ENCODE data around the gene GBX1.

The GBX1 gene

DNA sequence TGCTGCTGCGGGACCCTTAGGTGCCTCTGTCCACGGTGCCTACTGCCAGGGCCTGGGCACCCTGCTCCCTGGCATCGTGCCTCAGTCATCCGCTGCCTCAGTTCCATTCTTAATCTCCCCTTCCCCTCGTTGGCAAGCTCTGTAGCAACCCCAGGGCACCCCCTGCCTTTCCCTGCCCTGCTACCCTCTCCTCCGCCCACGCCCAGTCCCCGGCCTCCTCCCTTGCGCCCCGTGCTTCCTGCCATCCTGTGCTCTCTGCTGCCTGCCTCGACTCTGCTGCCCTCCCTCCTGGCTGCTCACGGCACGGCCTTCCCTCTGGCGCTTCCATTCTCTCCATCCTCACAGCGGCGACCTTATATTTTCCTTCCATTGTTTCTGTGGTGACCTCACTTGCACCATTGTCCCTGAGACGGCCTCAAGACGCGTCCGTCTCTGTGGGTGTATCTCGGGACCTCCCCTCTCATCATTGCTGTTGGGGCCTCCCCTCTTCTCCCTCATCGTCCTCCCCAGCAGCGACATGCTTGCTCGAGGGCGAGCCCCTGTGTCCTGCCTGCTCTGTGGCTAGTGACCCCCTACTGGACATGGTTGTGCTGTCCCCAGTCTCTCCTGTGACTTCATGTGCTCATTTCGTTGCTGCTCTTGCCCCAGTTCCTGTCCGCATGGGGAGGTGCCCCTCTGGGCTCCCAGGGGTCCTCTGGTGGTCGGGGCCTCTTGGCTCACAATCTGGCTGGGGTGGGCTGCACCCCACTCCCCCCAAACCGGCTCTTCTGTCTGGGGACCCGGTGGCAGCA lies 45.9 kb downstream of the GBX1 start:
- no peaks in the 10 kb centered on the region for H3K27me3 Mint-ChIP-seq
- H3K36me3 Mint-ChIP-seq (ENCODE audit: insufficient read depth): peaks cover 21% of the 10 kb centered on the region
- DNase-seq: no peak
- no peak overlapping the region for H3K27ac Mint-ChIP-seq
- H3K4me1 Mint-ChIP-seq (ENCODE audit: low read depth in 2 of 2): peaks cover 13 to 23% of the 10 kb centered on the region in 2 donors
- H3K4me3 Mint-ChIP-seq: no peak overlapping the region
- ATAC-seq (replicated peaks): no peak
- H3K9me3 Mint-ChIP-seq: no peaks in the 10 kb centered on the region

DNA sequence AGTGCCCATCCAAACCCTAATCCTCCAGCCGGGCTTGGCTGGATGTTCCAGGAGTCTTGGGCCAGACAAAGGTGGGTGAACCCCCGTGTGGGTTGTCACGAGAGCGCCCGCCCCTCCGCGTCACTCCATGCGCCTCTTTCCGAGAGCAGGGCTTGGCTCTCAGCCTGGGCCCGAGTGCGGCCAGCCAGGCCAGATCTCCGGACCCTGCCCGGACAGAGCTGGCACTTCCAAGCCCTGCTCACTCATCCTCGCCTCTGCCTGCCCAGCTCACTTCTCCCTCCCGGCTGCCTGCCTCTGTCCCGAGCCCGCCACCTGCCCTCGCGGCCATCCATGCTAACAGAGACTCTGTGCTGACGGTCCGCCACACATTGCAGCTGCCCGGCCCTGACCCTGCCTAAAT lies 46.6 kb downstream of the GBX1 start:
- ATAC-seq (replicated peaks) (no peak), DNase-seq (no peak)
- H3K9me3 Mint-ChIP-seq: no peaks in the 10 kb centered on the region
- H3K27me3 Mint-ChIP-seq: no peaks in the 10 kb centered on the region
- peaks cover 21% of the 10 kb centered on the region for H3K36me3 Mint-ChIP-seq (ENCODE audit: insufficient read depth)
- no peak overlapping the region for H3K27ac Mint-ChIP-seq
- no peak overlapping the region for H3K4me3 Mint-ChIP-seq
- peaks cover 15 to 24% of the 10 kb centered on the region in 2 donors for H3K4me1 Mint-ChIP-seq (ENCODE audit: low read depth in 2 of 2)

DNA sequence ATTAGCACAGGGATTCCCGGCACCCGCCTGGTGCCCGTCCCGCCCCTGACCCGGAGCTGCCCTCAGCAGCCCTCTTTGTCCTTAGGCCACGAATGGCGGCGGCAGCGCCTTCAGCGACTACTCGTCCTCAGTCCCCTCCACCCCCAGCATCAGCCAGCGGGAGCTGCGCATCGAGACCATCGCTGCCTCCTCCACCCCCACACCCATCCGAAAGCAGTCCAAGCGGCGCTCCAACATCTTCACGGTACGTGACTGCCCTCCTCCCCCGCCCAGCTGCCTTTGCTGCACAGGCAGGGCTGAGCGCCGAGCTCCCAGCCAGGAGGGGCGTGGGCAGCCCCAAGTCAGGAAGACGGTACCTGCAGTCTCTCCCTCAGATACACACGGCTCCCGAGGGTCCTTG lies 47.6 kb downstream of the GBX1 start:
- Mint-ChIP-seq H3K27ac (peak overlapping the region in 1 of 2 donors; percentile 18), H3K27me3 (no peaks in the 10 kb centered on the region), H3K9me3 (no peaks in the 10 kb centered on the region), H3K4me1 (ENCODE audit: low read depth in 2 of 2) (peaks cover 18 to 27% of the 10 kb centered on the region in 2 donors), H3K36me3 (ENCODE audit: insufficient read depth) (peaks cover 22% of the 10 kb centered on the region), H3K4me3 (peak overlapping the region in 1 of 2 donors; percentile 19)
- ATAC-seq (replicated peaks): no peak
- DNase-seq: no peak

DNA sequence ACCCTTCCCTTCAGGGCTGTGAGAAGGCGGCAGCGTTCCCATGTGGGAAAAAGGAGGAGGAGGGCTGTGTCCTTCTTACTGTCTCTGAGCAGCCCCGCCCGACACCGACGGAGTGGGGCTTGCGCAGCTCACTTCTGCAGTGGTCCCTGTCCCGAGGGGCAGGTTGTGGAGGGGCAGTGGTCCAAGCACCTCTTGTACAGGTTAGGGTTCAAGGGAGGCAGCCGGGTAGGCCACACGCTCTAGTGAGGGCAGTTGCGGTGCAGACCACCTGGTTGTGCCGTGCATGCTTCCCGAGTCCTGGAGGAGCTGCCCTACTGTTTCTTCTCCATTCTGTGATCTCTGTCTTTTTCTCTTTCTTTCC lies 48.5 kb downstream of the GBX1 start:
- DNase-seq (no peak), ATAC-seq (replicated peaks) (no peak)
- Mint-ChIP-seq H3K27me3 (no peaks in the 10 kb centered on the region), H3K27ac (peak overlapping the region; percentile 18 to 26), H3K36me3 (ENCODE audit: insufficient read depth) (peaks cover 22% of the 10 kb centered on the region), H3K9me3 (no peaks in the 10 kb centered on the region), H3K4me3 (peak overlapping the region in 1 of 2 donors; percentile 53), H3K4me1 (ENCODE audit: low read depth in 2 of 2) (peaks cover 15 to 23% of the 10 kb centered on the region in 2 donors)

DNA sequence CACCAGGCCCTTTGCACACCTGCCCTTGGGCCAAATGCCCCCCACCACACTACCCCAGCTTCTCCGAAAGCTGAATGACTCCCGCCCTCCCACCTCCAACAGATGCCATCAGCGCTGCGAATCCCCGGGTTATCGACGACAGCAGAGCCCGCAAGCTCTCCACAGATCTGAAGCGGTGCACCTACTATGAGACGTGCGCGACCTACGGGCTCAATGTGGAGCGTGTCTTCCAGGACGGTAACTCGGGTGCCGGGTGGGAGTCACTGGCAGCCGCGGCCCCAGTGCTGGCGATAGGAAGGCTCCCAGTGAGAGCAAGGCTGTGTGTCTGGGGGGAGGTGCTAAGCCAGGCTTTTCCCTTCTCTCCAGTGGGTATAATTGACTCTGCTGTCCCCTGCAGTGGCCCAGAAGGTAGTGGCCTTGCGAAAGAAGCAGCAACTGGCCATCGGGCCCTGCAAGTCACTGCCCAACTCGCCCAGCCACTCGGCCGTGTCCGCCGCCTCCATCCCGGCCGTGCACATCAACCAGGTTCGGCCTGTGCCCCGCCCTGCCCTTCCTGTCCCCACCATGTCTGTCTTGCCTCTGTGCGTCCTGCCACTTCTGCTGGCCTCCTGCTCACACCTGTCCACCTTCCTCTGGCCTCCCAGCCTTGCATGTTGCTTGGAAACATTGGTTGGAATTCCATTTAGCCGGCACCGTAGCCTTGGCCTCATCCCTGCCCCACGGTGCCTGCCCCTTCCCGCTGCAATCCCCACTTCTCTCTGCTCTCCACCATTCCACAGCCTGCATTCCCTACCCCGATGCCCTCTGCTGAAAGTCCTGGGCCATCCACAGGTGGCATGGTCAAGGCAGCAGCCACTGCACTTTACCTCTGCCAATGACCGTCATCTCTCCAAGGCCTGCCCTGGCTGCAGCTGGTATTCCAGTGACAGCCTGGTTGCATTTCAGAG lies 49.1 kb downstream of the GBX1 start:
- ATAC-seq (replicated peaks) (no peak), DNase-seq (no peak)
- Mint-ChIP-seq H3K27ac (peak overlapping the region; percentile 80 to 91), H3K4me3 (peak overlapping the region in 1 of 2 donors; percentile 53), H3K4me1 (ENCODE audit: low read depth in 2 of 2) (peaks cover 8 to 17% of the 10 kb centered on the region in 2 donors), H3K27me3 (no peaks in the 10 kb centered on the region), H3K36me3 (ENCODE audit: insufficient read depth) (peaks cover 18% of the 10 kb centered on the region), H3K9me3 (no peaks in the 10 kb centered on the region)

DNA sequence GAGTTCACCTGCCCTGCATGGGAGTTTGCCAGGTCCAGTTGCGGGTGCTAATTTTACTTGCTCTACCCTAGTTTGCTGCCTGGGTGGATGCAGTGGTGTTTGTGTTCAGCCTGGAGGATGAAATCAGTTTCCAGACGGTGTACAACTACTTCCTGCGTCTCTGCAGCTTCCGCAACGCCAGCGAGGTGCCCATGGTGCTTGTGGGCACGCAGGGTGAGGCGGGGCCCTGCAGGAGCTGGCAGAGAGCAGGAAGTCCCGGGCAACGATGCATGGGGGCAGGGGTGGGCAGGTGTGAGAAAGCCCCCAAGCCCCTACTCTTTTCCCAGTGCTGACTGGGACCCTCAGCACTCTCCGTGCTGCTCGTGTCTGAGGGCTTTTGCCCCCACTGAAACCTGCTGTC lies 49.9 kb downstream of the GBX1 start:
- Mint-ChIP-seq H3K4me1 (ENCODE audit: low read depth in 2 of 2) (peaks cover 5 to 17% of the 10 kb centered on the region in 2 donors), H3K4me3 (peak overlapping the region; percentile 66 to 70), H3K9me3 (no peaks in the 10 kb centered on the region), H3K27ac (peak overlapping the region; percentile 80 to 91), H3K27me3 (no peaks in the 10 kb centered on the region), H3K36me3 (ENCODE audit: insufficient read depth) (peaks cover 16% of the 10 kb centered on the region)
- ATAC-seq (replicated peaks) (peak; percentile 78), DNase-seq (peak; percentile 40 to 53 (median 49))

DNA sequence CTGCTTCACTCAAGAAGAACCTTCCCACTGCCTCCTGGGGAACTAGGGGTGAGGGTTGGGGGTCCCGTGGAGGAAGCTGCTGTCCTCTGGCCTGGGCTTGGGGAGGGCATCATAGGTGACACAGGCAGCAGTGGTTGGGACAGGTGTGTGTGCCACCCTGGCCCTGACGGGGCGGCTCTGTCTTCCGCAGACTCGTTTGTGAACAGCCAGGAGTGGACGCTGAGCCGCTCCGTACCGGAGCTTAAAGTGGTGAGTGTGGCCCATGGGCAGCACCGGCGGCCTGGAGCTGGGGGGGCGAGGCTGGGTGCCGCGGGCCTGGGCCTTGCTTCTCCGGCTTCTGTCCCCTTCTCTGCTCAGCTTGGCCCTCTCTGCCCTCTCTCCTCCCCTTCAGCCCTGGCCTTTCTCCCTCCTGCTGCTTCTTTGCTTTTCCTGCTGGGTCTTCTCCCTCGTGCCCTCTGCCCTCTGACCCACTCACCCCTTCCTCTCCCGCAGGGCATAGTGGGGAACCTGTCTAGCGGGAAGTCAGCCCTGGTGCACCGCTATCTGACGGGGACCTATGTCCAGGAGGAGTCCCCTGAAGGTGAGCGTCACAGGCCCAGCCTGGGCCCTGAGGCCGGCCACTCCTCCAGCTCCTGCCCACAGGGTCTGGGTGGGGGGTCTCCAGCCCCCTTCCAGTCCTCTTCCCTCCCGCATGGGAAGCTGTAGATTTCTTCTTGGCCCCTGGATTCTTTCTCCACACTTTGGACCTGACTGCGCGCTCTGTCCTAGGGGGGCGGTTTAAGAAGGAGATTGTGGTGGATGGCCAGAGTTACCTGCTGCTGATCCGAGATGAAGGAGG lies 50.7 kb downstream of the GBX1 start:
- Mint-ChIP-seq H3K4me3 (peak overlapping the region; percentile 66 to 70), H3K27ac (peak overlapping the region; percentile 80 to 91)

DNA sequence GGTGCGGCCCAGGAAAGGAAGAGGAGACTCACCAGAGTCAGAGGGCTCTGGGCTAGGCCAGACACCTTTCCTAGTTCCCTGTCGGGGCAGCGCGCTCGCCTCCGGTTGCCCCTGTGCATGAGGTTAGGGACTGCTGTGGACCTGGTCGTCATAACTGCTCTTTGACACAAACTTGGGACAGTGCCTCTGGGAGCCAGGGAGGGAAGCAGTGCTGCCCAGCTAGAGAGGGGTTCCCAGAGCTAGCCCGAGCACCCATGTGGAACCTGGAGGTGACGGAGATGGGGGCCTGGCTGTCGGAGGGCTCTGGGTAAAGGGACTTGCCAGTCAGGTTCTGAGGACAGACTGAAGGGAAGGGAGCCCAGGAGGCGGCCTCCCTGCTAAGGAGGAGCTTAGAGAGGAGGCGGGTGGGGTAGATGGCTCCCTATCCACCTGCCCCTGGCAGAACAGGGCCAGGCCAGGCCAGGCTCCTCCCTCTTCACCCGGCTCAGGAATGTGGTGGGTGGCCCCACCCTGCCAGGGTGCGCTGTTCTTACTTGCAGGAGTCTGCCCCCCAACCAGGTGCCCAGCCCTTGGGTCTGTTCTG lies 51.6 kb downstream of the GBX1 start:
- Mint-ChIP-seq H3K27ac (peak overlapping the region in 1 of 2 donors; percentile 91), H3K4me3 (peak overlapping the region; percentile 35 to 76), H3K27me3 (no peaks in the 10 kb centered on the region), H3K9me3 (no peaks in the 10 kb centered on the region), H3K4me1 (ENCODE audit: low read depth in 2 of 2) (peaks cover 5 to 19% of the 10 kb centered on the region in 2 donors), H3K36me3 (ENCODE audit: insufficient read depth) (peaks cover 16% of the 10 kb centered on the region)
- peak; percentile 16 for ATAC-seq (replicated peaks)
- DNase-seq: no peak

More for the DNA sequence above, 50.7 kb downstream of the GBX1 start:
- Mint-ChIP-seq H3K9me3 (no peaks in the 10 kb centered on the region), H3K36me3 (ENCODE audit: insufficient read depth) (peaks cover 18% of the 10 kb centered on the region), H3K4me1 (ENCODE audit: low read depth in 2 of 2) (peaks cover 5 to 17% of the 10 kb centered on the region in 2 donors), H3K27me3 (no peaks in the 10 kb centered on the region)
- ATAC-seq (replicated peaks) (no peak), DNase-seq (no peak)

DNA sequence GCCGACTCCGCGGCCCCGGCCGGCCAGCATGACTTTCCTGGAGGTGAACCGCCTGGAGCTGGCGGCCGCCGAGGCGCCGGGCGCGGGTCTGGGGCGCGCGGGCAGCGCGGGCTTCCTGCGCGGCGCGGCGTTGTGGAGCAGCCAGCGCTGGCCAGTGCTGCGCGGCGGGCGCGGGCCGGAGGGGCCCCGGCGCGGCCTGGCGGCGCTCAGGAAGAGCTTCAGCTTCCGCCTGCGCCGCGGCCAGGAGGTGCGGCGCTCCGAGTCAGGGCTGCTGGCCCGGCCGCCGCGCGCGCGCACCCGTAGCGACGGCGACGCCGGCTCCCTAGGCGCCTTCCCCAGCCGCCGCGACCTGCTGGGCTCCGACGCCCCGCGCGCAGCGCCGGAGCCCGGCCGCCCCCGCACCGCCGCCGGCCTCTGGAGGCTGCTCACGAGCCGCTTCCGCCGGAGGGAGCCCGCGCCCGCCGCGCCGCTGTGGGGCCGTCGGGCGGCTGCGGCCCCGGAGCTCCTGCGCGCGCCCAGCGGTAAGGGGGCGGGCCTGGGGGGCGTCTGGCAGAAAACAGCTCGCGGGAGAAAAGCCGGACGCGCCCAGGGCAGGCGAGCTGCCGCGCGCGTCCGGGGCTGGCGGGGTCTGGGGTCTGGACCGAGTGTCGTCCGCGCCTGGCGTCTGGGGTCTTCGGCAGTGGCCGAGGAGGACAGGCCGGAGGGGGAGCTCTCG lies 52.2 kb downstream of the GBX1 start:
- H3K36me3 Mint-ChIP-seq (ENCODE audit: insufficient read depth): peaks cover 15% of the 10 kb centered on the region
- H3K9me3 Mint-ChIP-seq: no peaks in the 10 kb centered on the region
- peak overlapping the region in 1 of 2 donors; percentile 91 for H3K27ac Mint-ChIP-seq
- peak overlapping the region; percentile 35 to 76 for H3K4me3 Mint-ChIP-seq
- DNase-seq (peak in 1 of 3 experiments; percentile 37), ATAC-seq (replicated peaks) (peak; percentile 54)
- H3K27me3 Mint-ChIP-seq: no peaks in the 10 kb centered on the region
- H3K4me1 Mint-ChIP-seq (ENCODE audit: low read depth in 2 of 2): peaks cover 11 to 19% of the 10 kb centered on the region in 2 donors

DNA sequence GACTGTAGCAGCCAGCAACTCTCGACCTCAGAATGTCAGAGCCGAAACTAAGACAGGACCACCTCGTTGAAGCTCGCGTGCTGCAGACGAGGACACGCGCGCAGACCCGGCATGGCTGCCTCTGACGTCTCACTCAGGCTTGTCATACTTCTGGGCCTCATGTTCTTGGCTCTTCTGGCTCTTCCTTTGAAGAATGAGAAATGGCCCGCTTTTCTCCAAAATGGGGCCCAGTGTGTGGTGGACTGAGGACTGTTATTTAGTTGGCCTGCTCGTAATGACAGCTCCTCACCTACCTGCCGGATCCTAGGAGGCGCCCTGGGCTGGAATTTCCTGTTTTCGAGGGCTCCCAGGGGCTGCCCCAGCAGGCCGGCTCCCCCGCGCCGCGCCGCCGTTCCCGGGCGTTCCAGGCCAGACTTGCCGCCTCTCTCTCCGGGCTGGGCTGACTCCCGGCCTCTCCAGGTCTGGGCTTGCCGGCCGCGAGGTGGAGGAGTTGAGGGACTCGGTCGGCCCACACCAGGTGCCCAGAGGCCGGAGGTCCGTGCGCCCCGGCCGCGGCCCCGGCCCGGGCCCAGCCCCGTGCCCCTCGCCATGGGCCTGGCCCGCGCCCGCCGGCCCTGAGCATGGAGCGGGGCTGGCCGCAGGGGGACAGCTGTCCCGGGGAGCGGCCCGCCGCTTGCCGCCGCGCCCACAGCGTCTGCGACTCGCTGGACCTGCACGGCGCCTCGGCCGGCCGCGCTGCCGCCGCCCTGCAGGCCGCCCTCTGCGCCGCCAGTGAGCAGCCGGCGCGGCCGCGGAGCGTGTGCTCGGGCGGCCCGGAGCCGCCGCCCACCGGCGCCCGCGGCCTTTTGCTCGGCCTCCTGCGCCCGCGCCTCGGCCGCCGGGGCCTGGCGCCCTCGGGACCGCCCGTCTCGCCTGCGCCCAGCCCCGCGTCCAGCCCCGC lies 53.1 kb downstream of the GBX1 start:
- H3K4me3 Mint-ChIP-seq: peak overlapping the region in 1 of 2 donors; percentile 53
- DNase-seq: no peak

DNA sequence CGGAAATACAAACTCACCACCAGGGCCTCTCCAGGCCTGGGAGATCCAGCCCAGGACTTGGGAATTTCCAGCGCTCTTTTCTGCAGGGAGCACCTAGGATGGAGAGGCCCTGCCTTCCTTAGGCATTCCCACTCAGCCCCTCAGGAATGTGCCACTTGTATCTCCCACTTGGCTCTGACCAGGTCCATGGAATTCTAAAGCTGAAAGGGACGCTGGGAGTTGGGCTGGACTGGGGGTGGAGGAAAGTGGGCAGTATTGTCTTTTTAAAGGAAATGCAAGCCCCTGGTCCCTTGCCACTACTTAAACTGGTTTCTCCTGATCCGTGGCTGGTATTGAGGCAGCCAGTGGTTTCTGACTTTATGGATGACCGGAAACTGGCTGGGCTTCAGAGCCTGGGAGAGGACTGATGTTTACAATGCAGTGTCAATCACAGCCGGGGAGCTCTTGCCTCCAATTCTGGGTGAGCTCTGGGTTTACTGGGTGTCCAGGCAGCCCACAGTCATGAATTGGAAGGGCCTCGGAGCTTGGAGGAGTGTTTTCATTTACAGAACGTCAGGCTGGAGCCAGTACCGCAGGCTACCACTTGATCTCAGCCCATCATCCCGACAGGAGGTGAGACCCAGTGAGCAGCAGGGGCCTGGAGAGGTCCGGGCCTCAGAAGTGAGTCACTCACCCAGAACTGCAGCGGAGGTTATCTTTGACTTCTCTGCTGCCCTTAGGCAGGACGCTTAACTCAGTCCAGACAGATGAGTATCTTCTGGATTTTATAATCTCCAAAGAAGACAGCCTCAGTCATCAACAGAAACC lies 53.9 kb downstream of the GBX1 start:
- Mint-ChIP-seq H3K27ac (no peak overlapping the region), H3K4me3 (peak overlapping the region in 1 of 2 donors; percentile 53), H3K36me3 (ENCODE audit: insufficient read depth) (peaks cover 10% of the 10 kb centered on the region), H3K4me1 (ENCODE audit: low read depth in 2 of 2) (peaks cover 13% of the 10 kb centered on the region in 2 donors), H3K9me3 (no peaks in the 10 kb centered on the region), H3K27me3 (no peaks in the 10 kb centered on the region)
- DNase-seq: no peak
- no peak for ATAC-seq (replicated peaks)

More for the DNA sequence above, 53.1 kb downstream of the GBX1 start:
- Mint-ChIP-seq H3K27me3 (no peaks in the 10 kb centered on the region), H3K27ac (no peak overlapping the region), H3K4me1 (ENCODE audit: low read depth in 2 of 2) (peaks cover 13 to 18% of the 10 kb centered on the region in 2 donors), H3K36me3 (ENCODE audit: insufficient read depth) (peaks cover 15% of the 10 kb centered on the region), H3K9me3 (no peaks in the 10 kb centered on the region)
- ATAC-seq (replicated peaks): peak; percentile 2
